GM19035 (cell line): ENCODE results near the gene DPM3.
"Not testable (repeated sequence)": the region's sequence is repeated elsewhere in the genome, so short reads cannot be mapped to it uniquely, and the experiment has no call there.

Source experiments
- ATAC-seq: cut with Tn5 transposase; IDR thresholded peaks from one replicate; pipeline ENCODE4 v1.9.1; 2021; ENCODE audit not compliant: unreplicated experiment

Gene DPM3, protein sequence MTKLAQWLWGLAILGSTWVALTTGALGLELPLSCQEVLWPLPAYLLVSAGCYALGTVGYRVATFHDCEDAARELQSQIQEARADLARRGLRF

DNA sequence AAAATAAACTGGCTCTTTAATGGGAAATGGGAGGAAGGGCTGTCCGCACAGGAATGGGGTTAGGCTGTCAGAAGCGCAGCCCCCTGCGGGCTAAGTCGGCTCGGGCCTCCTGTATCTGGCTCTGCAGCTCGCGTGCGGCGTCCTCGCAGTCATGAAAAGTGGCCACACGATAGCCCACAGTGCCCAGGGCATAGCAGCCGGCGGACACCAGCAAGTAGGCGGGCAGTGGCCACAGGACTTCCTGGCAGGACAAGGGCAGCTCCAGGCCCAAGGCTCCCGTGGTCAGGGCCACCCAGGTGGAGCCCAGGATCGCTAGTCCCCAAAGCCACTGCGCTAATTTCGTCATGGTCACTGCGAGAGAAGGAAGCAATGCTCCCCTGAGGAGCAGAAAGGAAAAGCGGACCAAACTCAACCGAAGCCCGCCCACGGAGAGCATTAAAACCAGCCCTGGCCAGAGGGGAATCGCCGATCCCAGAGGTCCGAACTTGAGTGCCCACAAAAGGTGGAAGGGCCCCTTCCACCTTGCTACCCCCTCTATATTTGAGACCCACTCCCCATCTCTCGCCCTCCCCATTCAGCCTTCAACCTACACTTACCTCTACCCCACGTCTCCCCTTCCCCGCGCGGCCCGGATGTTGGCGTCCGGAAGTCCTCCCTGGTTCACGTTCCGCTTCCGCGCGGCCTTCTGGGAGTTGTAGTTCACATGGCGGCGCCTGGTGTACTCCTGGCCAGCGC is at the start of gene DPM3:
Gene DPM3 (minus strand): TSS at position 637 of the 735 bp plus-strand sequence. CDS start 291 bp downstream, at position 346.
- ATAC-seq = peak; percentile 62

DNA sequence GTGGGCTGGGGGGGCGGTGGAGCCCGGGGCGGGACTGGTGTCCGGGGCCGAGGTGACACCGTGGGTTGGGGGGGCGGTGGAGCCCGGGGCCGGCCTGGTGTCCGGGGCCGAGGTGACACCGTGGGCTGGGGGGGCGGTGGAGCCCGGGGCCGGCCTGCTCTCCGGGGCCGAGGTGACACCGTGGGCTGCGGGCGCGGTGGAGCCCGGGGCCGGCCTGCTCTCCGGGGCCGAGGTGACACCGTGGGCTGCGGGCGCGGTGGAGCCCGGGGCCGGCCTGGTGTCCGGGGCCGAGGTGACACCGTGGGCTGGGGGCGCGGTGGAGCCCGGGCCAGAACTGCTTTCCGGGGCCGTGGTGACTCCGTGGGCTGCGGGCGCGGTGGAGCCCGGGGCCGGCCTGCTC is 49.6 kb upstream of the DPM3 start:
- ATAC-seq = not testable (repeated sequence)

DNA sequence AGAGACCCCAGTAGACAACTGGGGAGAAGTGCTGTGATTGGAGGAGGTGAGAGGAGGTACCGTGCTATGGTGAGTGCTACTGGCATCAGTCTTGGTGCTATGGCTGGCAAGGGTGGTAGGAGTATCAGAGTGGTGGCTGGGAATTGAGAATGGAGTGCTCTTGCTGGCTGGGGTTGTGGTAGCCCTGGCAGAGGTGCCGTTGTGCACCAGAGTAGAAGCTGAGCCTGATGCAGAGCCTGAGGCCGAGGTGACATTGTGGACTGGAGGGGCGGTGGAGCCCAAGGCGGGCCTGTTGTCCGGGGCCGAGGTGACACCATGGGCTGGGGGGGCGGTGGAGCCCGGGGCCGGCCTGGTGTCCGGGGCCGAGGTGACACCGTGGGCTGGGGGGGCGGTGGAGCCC is 47.9 kb upstream of the DPM3 start:
- no peak for ATAC-seq

DNA sequence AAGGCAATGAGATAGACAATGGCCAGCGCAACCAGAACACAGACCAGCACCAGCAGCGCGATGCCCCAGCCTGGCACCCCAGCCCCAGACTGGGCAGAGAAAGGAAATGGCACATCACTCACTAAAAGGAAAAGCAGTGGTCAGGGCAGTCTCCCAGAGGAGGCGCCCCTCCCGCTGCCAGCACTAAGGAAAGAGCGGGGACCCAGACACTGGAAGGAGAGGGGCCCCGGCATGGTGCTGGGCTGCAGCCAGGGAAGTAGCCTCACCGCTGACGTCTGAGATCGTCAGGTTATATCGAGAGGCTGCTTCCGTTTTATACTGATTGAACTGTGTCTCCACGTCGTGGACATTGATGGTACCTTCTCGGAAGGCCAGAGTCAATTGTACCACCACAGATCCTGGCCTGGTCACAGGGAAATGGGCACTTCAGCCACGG is 47.1 kb upstream of the DPM3 start:
- no peak for ATAC-seq

DNA sequence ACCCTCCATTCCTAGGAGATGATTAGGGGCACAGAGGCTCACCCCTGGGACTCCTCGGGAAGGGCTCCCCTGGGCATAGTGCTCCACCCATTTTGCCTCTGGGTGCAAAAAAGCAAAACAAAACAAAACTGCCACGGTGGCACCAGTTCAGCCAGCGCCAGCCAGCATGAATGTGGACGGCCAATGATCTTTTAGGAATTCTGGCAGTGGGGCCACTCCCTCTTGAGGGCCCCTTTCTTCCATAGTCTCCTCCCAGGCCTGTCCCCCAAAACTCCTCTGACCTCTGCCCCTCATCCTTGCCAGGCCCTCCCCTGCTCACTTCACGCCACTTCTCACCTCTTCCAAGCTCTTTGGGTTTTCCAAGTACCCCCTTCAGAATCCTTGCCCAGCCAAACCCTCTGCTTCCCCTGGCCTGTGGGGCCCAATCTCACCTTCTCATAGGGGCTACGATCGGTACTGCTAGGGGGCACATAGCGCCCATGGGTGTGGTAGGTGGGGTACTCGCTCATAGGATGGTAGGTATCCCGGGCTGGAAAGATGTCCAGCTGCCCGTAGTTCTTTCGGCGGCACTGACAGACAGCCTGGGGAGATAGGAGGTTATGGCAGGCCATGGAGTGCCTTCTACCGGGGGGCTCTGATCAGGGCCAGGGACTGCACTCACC is 46.6 kb upstream of the DPM3 start:
- ATAC-seq = no peak

DNA sequence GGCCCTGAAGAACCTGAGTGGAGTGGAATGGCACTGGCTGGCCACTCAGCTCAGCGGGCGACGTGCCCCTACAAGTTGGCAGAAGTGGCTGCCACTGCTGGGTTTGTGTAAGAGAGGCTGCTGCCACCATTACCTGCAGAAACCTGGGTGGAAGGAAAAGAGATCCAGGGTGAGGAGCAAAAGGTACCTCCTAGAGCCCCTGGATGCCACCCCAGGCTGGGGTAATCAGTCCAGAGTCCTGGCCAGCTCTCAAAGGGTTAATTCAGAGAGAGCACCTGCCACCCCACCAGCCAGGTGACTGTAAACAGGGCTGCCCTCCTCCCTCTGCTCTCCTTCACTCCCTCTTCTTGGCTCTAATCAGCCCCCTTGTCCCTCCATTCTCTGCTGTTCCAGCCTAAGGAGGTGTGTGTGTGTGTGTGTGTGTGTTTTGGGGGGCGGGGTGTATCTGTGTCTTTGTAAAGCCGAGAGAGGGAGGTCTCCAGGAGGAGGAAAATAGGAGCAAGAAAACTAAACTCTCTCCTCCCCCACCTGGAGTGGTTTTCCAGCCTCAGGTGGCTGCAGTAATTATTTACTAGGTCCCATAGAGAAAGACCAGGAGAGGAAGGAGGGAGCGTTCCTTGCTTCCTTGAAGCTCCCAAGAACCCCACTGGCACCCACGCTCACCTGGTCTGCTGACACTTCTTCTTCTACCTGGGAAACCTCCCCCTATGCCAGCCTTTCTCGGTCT is 45.9 kb upstream of the DPM3 start:
- no peak for ATAC-seq

DNA sequence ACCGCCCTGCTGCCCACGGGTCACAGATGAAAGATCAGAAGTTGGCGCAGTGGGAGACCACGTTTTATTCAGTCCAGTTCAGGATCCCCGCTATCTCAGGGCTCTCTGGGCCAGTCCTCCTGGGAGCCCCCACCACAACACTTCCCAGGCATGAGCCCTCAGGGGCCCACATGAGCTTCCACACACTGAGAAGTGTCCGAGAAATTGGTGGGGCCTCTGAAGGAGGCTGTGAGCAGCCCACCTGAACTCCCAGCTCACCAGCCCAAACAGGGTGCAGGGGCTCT is 45.4 kb upstream of the DPM3 start:
- no peak for ATAC-seq

DNA sequence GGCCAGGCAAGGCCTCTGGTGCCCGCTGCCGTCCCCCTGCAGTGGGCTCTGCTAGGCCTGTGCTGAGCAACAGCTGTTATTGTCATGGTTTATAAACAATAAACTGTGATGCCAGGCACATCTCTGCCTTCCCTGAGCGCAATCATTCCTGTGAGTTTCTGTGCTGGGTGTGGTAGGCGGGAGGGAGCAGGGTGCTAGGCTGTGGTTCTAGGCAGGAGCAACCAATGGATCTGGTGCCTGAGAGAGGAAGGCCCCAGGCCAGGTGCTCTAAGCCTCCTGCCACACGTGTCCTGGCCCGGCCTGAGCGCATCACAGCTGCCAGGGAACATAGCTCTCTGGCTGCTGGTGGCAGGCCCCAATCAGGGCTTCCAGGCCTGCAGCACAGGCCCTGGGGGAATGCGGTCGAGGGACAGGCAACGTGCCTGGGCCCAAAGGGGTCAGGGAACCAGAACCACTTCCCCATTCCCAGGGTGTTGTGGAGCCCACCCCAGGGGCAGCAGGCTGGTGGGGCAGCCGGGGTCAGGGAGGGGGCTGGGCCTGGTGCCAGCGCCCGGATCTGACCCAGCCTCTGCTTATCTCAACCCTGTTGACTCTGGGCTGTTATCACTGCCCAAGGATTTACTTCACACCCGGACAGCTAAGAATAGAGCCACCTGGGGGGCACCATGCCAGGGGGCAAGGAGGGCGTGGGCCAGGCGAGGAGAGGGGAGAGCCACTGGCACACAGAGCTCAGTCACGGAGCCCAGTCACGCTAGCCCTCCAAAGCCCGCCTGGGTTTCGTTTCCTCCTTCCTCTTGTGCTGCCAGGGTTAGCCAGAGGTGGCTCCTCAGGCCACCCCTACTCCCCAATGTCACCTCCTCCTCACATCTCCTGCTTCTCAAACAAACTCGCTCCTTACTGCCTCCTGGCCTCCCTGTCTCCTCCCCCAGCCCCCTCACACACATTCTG is 44.8 kb upstream of the DPM3 start:
- peak; percentile 85 for ATAC-seq

DNA sequence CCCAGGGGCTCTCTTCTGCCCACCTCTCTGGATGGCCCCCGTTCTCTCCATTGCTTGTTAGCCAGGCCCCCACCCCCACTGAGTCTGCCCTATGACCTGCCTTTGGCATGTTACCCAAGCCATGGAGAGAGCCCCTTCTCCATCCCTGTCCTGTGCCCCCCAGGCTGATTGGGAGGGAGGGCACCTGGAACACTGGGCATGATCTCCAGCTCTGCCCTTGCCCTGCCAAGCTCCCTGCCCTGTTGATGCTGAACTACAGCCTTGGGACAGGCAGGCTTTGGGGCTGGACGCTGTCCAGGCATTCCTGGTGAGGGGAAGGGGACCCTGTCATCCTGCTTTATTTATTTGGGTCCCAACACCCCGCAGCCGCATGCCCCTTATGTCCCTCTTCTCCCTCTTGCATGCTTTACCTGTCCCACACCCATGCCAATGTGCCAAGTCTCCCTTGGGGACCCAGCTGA is 44.0 kb upstream of the DPM3 start:
- ATAC-seq = no peak

DNA sequence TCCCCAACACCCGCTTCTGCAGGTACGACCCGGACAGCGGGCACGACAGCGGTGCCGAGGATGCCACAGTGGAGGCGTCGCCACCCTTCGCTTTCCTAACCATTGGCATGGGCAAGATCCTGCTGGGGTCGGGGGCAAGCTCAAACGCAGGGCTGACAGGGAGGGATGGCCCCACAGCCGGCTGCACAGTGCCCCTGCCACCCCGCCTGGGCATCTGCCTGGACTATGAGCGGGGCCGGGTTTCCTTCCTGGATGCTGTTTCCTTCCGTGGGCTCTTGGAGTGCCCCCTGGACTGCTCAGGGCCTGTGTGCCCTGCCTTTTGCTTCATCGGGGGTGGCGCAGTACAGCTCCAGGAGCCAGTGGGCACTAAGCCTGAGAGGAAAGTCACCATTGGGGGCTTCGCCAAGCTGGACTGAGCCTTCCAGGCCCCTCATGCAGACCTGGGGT is 43.5 kb upstream of the DPM3 start:
- no peak for ATAC-seq

DNA sequence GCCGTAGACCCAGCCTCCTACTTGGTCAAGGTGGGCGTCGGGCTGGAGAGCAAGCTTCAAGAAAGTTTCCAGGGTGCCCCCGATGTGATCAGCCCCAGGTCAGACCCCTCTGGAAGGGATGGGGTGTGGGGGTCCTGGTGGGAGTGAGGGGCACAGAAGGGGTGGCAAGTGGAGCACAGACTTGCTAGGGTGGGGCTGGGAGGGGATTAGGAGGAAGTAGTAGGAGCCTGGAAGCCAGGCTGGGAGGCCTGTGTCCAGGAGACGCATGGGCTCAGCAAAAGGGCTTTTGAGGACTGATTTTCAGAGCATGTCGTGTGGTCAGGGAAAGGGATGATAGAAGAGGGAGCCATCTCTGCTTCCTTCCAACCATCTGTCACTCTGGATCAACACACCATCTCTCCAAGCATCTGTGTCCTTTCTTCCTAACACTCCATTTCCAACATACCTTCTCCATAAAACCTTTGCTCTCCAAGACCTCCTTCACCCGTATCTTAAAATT is 41.8 kb upstream of the DPM3 start:
- ATAC-seq = no peak

DNA sequence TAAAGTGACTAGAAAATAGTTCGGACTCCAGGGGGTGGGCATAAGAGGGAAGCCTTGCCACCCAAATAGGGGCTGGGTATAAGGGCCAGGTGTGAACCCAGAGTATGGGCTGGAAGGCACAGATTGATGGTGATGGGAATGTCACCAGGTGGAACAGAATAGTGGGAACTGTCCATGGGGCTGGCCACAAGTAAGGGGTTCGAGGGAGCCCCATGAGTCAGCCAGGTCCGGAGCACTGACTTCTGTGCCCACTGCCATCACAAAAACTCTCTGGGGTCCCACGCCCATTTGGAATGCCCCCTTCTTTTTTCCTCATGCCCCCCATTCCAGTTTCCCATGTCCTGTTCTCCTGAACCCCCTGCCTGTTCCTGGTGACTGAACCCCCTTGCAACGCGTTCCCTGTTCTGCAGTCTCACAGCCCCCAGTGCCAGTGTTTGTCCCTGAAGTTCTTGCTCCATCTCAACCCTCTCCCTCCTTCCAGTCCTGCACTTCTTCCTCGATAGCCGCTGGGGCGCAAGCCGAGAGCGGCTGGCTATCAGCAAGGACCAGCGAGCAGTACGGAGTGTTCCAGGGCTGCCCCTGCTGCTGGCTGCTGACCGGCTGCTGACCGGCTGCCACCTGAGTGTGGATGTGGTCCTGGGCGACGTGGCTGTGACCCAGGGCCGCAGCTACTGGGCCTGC is 41.2 kb upstream of the DPM3 start:
- no peak for ATAC-seq

DNA sequence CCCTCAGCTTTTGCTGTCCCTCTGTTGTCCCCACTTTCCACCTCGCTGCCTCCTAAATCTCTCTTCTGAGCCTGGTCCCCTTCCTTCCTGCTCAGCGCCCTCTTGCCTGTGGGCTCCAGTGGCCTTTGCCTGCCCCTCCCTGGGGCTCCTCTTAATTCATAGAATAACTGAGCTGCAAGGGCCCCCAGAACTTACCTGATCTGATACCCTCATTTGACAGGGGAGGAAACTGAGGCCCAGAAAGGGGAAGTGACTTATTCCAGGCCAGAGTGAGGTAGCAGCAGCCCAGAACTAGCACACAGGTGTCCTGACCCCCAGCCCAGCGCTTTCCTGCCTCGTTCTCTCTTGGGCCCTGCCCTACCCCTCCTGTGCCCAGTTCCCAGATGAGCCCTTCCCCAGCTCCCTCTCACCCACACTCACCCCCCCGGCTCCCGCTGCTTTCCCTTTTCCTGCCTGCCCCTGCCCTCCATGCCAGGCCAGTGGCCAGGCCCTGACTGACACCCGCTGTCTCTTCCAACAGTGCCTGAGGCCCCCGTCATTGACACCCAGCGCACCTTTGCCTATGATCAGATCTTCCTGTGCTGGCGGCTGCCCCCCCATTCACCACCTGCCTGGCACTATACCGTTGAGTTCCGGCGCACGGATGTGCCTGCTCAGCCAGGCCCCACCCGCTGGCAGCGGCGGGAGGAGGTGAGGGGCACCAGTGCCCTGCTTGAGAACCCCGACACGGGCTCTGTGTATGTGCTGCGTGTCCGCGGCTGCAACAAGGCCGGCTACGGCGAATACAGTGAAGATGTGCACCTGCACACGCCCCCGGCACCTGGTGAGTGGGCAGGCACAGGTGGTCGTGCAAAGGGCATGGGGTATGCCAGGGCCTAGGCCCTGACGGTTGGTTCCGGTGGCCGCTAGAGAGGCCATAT is 39.0 kb upstream of the DPM3 start:
- ATAC-seq = no peak

DNA sequence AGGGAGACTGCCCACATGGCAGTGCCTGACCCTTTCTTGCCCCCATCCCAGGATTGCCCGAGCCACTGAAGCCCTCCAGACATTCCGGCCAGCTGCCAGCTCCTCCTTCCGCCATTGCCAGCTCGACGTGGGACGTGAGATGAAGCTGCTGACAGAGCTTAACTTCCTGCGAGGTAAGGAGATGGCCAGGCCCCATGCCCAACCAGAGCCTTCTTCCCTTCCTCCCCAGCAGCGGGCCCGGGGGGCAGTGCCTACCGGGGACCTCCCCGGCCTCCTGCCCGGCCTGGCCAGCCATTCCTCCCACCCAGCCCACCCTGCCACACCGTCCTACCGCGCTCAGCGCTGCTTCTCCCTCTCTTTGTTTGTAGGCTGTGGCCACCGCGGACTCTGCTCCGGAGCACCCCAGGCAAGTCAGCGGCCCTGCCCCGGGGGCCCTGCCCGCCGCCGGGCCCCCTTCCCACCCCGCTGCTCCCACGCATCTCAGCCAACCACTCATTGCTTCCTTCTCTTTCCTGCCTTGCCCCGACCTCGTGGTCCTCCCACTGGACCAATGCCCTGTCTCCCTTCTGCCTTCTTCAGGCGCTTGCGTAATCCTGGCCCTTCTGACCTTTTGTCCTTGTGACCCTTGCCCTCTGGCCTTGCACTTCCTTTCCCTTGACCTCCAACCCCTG is 38.2 kb upstream of the DPM3 start:
- no peak for ATAC-seq

DNA sequence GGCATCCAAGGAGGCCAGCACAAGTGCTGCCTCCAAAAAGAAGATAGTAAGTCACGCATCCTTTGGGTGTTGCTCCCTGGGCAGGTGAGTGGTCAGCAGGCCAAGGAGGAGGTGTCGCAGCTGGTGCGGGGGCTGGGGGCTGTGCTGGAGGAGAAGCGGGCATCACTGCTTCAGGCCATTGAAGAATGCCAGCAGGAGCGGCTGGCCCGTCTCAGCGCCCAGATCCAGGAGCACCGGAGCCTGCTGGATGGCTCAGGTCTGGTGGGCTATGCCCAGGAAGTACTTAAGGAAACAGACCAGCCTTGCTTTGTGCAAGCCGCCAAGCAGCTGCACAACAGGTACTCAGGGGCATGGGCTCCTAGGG is 37.6 kb upstream of the DPM3 start:
- ATAC-seq = no peak

DNA sequence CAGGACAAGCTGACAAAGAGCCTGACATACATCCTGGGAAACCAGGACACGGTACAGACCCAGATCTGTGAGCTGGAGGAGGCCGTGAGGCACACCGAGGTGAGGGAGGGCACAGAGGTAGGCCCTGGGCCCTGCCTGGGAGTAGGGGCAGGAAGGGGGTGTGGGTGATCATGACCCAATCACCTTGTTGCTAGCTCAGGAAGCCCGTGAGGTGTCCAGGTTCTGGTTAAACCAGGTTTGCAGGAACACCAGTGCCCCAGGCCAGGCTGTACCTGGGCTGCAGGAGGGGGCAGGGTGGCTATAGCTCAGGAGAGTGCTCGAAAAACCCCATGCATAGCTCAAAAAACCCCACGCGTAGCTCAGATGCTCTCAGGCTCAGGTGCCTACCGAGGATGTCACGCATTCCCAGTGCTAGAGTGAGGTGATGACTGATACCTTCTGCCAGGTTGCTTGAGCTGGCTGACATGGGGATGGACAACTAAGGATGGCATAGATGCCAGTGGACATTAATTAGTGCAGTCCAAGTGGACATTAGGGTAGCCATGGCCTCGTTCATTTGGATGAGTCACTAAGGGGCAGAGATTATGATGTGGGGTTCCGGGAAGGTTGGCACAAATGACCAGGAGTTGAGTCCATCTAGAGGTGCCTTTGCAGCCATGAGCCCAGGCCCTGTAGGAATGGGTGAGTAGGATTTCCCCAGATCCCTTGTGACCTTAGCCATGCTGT is 37.0 kb upstream of the DPM3 start:
- ATAC-seq = no peak

DNA sequence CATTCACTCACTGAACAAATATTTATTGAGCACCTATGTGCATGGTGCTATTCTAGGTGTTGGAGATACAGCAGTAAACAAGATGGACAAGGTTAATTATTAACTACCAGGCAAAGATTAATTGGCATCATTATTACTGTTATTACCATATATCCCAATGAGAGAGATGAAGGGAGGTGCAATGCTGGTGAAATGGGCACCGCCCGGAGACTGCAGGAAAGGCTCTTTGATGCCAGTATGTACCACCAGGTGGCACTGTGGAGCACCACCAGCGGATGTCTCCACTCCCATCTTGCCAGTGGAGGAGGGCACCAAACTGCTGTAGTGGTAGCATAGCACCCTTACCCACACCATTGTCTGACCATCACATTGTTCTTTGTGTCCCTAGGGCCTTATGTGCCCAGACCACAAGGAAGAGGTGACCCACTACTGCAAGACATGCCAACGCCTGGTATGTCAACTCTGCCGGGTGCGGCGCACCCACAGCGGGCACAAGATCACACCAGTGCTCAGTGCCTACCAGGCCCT is 36.3 kb upstream of the DPM3 start:
- no peak for ATAC-seq
